Stomach (tissue), 4 donors: ENCODE results near the gene AQP12B.

Experiments
- CTCF ChIP-seq, 7 experiments: fragments of 450-650 bp in 4 of 7; fragments of 200-600 bp in 3 of 7; sonication (generic) in 3 of 7; IDR thresholded peaks; one replicate each; pipeline ENCODE4 v1.5.1; 2016 to 2019; ENCODE audit warnings: antibody characterized with exemption in 7 of 7, control low read depth in 2 of 7, mild to moderate bottlenecking in 1 of 7
- POLR2A ChIP-seq, 4 donors: fragments of 450-650 bp; IDR thresholded peaks; one replicate each; pipeline ENCODE4 v1.6.1; 2016; ENCODE audit warnings: antibody characterized with exemption in 4 of 4, control low read depth in 2 of 4, mild to moderate bottlenecking in 1 of 4, moderate library complexity in 1 of 4

DNA sequence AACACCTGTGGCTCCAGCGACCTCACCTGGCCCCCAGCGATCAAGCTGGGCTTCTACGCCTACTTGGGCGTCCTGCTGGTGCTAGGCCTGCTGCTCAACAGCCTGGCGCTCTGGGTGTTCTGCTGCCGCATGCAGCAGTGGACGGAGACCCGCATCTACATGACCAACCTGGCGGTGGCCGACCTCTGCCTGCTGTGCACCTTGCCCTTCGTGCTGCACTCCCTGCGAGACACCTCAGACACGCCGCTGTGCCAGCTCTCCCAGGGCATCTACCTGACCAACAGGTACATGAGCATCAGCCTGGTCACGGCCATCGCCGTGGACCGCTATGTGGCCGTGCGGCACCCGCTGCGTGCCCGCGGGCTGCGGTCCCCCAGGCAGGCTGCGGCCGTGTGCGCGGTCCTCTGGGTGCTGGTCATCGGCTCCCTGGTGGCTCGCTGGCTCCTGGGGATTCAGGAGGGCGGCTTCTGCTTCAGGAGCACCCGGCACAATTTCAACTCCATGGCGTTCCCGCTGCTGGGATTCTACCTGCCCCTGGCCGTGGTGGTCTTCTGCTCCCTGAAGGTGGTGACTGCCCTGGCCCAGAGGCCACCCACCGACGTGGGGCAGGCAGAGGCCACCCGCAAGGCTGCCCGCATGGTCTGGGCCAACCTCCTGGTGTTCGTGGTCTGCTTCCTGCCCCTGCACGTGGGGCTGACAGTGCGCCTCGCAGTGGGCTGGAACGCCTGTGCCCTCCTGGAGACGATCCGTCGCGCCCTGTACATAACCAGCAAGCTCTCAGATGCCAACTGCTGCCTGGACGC, 52.5 kb downstream of the AQP12B start:
- no peak for TF ChIP-seq CTCF (IDR thresholded peaks at IDR 0.05)
- TF ChIP-seq POLR2A (IDR thresholded peaks at IDR 0.05): no peak
